ENCODE measurements around the gene OR4D1. TPM values are rescaled to one million over a fixed set of nuclear protein-coding genes. Genes with fewer than 3 reads are reported as not detected.
A peak's percentile ranks its signal among the peaks of the same experiment; 100 is the strongest.

The OR4D1 gene
- total and polyA plus RNA-seq, 9 of the 15 experiments (the other 6 are each of a cell fraction or from before 2014, with no cell fraction given): not detected

DNA sequence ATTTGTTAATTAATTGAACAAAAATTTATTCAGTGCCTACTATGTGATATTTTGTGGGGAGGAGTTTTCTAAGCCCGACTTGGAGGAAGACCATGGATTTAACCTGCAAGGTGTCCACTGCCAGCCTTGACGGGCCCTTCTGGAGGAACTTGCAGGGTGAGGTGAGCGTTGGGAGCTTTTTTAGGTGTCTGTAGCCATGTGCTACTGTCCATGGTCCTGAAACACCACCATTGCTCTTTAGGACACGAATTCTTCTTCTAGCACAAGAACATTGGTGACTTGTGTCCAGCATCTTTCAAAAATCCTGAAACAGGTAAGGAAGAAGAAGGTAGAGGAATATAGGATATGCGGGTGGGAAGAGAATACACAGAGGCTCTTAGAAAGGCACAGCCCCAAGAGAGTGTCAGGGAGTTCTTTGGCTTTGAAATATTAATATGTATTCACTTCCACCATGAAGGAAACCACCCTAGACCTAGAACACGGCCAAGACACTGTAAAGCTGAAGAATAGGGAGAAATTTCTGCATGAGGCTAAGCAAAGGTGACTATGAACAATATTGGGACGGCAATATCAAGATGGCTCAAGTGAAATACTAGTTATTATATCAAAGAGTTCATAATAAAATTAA, 27.9 kb upstream of the OR4D1 start (continued):
- TF ChIP-seq, protein P1, sequence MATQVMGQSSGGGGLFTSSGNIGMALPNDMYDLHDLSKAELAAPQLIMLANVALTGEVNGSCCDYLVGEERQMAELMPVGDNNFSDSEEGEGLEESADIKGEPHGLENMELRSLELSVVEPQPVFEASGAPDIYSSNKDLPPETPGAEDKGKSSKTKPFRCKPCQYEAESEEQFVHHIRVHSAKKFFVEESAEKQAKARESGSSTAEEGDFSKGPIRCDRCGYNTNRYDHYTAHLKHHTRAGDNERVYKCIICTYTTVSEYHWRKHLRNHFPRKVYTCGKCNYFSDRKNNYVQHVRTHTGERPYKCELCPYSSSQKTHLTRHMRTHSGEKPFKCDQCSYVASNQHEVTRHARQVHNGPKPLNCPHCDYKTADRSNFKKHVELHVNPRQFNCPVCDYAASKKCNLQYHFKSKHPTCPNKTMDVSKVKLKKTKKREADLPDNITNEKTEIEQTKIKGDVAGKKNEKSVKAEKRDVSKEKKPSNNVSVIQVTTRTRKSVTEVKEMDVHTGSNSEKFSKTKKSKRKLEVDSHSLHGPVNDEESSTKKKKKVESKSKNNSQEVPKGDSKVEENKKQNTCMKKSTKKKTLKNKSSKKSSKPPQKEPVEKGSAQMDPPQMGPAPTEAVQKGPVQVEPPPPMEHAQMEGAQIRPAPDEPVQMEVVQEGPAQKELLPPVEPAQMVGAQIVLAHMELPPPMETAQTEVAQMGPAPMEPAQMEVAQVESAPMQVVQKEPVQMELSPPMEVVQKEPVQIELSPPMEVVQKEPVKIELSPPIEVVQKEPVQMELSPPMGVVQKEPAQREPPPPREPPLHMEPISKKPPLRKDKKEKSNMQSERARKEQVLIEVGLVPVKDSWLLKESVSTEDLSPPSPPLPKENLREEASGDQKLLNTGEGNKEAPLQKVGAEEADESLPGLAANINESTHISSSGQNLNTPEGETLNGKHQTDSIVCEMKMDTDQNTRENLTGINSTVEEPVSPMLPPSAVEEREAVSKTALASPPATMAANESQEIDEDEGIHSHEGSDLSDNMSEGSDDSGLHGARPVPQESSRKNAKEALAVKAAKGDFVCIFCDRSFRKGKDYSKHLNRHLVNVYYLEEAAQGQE (IDR thresholded peaks at IDR 0.05; ENCODE audit: borderline replicate concordance): peak; percentile 99
- TF ChIP-seq, protein P1 (CRISPR knock-in tag; IDR thresholded peaks at IDR 0.05; ENCODE audit: low read depth): peak; percentile 96
- no peak for TF ChIP-seq L3MBTL2 (IDR thresholded peaks at IDR 0.05)
- TF ChIP-seq ZNF212 (CRISPR knock-in tag; IDR thresholded peaks at IDR 0.05): no peak
- 0 out of 2 replicates have a peak, but pooled peaks have one; percentile 54 for TF ChIP-seq ZNF766 (CRISPR knock-in tag; conservative IDR thresholded peaks at IDR 0.05)
- TF ChIP-seq HDAC2 (IDR thresholded peaks at IDR 0.05): peak; percentile 71; the same call in 1 of the 2 replicates
- TF ChIP-seq EHMT2 (IDR thresholded peaks at IDR 0.05): peak; percentile 99
- TF ChIP-seq MTA1 (IDR thresholded peaks at IDR 0.05; ENCODE audit: borderline replicate concordance): no peak
- no peak for TF ChIP-seq KLF16 (IDR thresholded peaks at IDR 0.05)
- TF ChIP-seq RUNX1 (IDR thresholded peaks at IDR 0.05; ENCODE audit: low read depth): no peak
- TF ChIP-seq, protein P2, sequence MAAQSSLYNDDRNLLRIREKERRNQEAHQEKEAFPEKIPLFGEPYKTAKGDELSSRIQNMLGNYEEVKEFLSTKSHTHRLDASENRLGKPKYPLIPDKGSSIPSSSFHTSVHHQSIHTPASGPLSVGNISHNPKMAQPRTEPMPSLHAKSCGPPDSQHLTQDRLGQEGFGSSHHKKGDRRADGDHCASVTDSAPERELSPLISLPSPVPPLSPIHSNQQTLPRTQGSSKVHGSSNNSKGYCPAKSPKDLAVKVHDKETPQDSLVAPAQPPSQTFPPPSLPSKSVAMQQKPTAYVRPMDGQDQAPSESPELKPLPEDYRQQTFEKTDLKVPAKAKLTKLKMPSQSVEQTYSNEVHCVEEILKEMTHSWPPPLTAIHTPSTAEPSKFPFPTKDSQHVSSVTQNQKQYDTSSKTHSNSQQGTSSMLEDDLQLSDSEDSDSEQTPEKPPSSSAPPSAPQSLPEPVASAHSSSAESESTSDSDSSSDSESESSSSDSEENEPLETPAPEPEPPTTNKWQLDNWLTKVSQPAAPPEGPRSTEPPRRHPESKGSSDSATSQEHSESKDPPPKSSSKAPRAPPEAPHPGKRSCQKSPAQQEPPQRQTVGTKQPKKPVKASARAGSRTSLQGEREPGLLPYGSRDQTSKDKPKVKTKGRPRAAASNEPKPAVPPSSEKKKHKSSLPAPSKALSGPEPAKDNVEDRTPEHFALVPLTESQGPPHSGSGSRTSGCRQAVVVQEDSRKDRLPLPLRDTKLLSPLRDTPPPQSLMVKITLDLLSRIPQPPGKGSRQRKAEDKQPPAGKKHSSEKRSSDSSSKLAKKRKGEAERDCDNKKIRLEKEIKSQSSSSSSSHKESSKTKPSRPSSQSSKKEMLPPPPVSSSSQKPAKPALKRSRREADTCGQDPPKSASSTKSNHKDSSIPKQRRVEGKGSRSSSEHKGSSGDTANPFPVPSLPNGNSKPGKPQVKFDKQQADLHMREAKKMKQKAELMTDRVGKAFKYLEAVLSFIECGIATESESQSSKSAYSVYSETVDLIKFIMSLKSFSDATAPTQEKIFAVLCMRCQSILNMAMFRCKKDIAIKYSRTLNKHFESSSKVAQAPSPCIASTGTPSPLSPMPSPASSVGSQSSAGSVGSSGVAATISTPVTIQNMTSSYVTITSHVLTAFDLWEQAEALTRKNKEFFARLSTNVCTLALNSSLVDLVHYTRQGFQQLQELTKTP (IDR thresholded peaks at IDR 0.05; ENCODE audit: low read depth in 1 of 2, partially characterized antibody in 2 of 2): peak in 1 of 2 experiments; percentile 93
- no peak for TF ChIP-seq ZNF696 (CRISPR knock-in tag; conservative IDR thresholded peaks at IDR 0.05)
- TF ChIP-seq, protein P3, sequence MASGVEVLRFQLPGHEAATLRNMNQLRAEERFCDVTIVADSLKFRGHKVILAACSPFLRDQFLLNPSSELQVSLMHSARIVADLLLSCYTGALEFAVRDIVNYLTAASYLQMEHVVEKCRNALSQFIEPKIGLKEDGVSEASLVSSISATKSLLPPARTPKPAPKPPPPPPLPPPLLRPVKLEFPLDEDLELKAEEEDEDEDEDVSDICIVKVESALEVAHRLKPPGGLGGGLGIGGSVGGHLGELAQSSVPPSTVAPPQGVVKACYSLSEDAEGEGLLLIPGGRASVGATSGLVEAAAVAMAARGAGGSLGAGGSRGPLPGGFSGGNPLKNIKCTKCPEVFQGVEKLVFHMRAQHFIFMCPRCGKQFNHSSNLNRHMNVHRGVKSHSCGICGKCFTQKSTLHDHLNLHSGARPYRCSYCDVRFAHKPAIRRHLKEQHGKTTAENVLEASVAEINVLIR (CRISPR knock-in tag; IDR thresholded peaks at IDR 0.05): no peak
- no peak for TF ChIP-seq CBX8 (IDR thresholded peaks at IDR 0.05; ENCODE audit: borderline replicate concordance, extremely low read depth, low read depth, low read length, poor library complexity, severe bottlenecking)
- TF ChIP-seq RBM15 (IDR thresholded peaks at IDR 0.05; ENCODE audit: insufficient read depth, low read length): no peak
